Measurements from ENCODE around the gene FRMPD4.

FRMPD4 gene

GRCh38 chrX:12139934-12140611 is 1.8 kb downstream of the FRMPD4 start:
- H3K4me3 ChIP-seq (ENCODE audit: low read depth, low read length), result no peak overlapping the region
- no peak for TF ChIP-seq CTCF (IDR thresholded peaks at IDR 0.05; ENCODE audit: borderline replicate concordance, insufficient read depth, low read depth, low read length)

- no peak for TF ChIP-seq CTCF (IDR thresholded peaks at IDR 0.05; ENCODE audit: borderline replicate concordance, insufficient read depth, low read depth, low read length)
- H3K4me3 ChIP-seq (ENCODE audit: low read depth, low read length), result no peak overlapping the region
These were observed 3.2 kb downstream of the FRMPD4 start for GRCh38 chrX:12141511-12141910.

- TF ChIP-seq CTCF (IDR thresholded peaks at IDR 0.05; ENCODE audit: borderline replicate concordance, insufficient read depth, low read depth, low read length), result no peak
- H3K4me3 ChIP-seq (ENCODE audit: low read depth, low read length), result no peak overlapping the region
These were observed 4.4 kb downstream of the FRMPD4 start for GRCh38 chrX:12142661-12143060.

- TF ChIP-seq CTCF (IDR thresholded peaks at IDR 0.05; ENCODE audit: borderline replicate concordance, insufficient read depth, low read depth, low read length), result no peak
- H3K4me3 ChIP-seq (ENCODE audit: low read depth, low read length), result no peak overlapping the region
These were observed 7.1 kb downstream of the FRMPD4 start for GRCh38 chrX:12145402-12145801.

GRCh38 chrX:12149670-12150407 is 11.6 kb downstream of the FRMPD4 start:
- TF ChIP-seq CTCF (IDR thresholded peaks at IDR 0.05; ENCODE audit: borderline replicate concordance, insufficient read depth, low read depth, low read length), result no peak
- H3K4me3 ChIP-seq (ENCODE audit: low read depth, low read length), result no peak overlapping the region

GRCh38 chrX:12153317-12153716 is 15.0 kb downstream of the FRMPD4 start:
- no peak for TF ChIP-seq CTCF (IDR thresholded peaks at IDR 0.05; ENCODE audit: borderline replicate concordance, insufficient read depth, low read depth, low read length)
- H3K4me3 ChIP-seq (ENCODE audit: low read depth, low read length), result no peak overlapping the region

GRCh38 chrX:12153741-12154140 is 15.5 kb downstream of the FRMPD4 start:
- no peak for TF ChIP-seq CTCF (IDR thresholded peaks at IDR 0.05; ENCODE audit: borderline replicate concordance, insufficient read depth, low read depth, low read length)
- no peak overlapping the region for H3K4me3 ChIP-seq (ENCODE audit: low read depth, low read length)

Data from GM12875 (cell line).